Skin epidermis (tissue), 12 donors: ENCODE measurements around the gene PFDN5.

Source experiments
- H3K27ac ChIP-seq, 21 experiments: fragments of 200-600 bp; sonication (generic) in 11 of 21; one replicate each; pipeline ENCODE4 v1.5.0; 2020; ENCODE audit warnings: mild to moderate bottlenecking in 3 of 21, inconsistent platforms in 2 of 21, moderate library complexity in 2 of 21
- H3K4me3 ChIP-seq, 7 experiments: fragments of 200-600 bp; sonication (generic) in 2 of 7; one replicate each; pipeline ENCODE4 v1.5.0; 2020; ENCODE audit warnings: inconsistent platforms in 2 of 7, mild to moderate bottlenecking in 2 of 7, moderate library complexity in 1 of 7

PFDN5 gene

GRCh38 chr12:53344824-53345485 lies 49.6 kb downstream of the PFDN5 start:
- peak overlapping the region; percentile 34 to 90 (median 81) for H3K27ac ChIP-seq
- H3K4me3 ChIP-seq, result peak overlapping the region; percentile 44 to 70 (median 58)

- H3K27ac ChIP-seq, result peak overlapping the region in 20 of 21 experiments; percentile 43 to 90 (median 81)
- H3K4me3 ChIP-seq, result peak overlapping the region; percentile 44 to 70 (median 58)
Measured at GRCh38 chr12:53345486-53346188, 50.3 kb downstream of the PFDN5 start.

DNA sequence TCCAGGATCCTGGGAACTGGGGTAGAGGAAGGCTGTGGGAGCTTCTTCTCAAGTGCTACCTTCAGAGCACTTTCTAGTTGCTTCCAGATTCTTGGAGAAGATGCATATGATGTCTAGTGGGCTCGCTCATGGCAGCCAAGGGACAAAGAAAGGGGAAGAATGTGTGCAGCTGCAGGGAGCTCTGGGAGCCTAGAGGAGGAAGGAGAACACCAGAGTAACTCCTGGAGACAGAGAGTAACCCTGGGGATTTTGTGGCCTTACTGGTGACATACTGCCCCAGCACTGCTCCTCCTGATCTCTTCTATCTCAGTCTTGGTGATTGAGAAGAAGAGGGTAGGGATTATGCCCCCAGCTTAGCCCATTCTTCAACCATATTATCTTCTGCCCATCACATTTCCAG lies 51.1 kb downstream of the PFDN5 start:
- Histone ChIP-seq H3K27ac (peak overlapping the region in 1 of 21 experiments; percentile 79), H3K4me3 (no peak overlapping the region)

DNA sequence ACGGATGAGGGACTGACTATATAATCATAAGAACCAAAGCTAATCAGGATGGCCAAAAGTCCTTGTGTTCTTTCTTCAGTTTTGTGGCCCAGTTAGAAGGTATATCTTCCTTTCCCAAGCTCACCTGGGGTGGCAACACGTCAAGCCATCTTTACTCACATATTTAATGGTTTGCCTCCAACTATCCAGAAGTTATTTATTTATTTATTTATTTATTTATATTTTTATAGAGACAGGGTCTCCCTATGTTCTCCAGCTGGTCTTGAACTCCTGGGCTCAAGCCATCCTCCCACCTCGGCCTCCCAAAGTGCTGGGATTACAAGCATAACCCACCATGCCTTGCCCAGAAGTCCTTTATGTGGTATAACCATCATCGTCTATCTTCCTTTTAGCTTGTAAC lies 52.6 kb downstream of the PFDN5 start:
- H3K4me3 ChIP-seq, result no peak overlapping the region
- no peak overlapping the region for H3K27ac ChIP-seq
